A549 (cell line): ENCODE data around the gene INPP5A. TPM values are rescaled to one million over a fixed set of nuclear protein-coding genes. Genes with fewer than 3 reads are reported as not detected.

Experiments used
- ATAC-seq, 2 experiments: fragments of 200-7000 bp in 1 of 2; fragments of >200 bp in 1 of 2; cut with Nextera tagmentation in 1 of 2; cut with Tn5 transposase in 1 of 2; 3 replicates each; pipeline versions ENCODE4 v1.8.0 to v1.9.1; 2018 to 2020; ENCODE audit warnings: mild to moderate bottlenecking in 1 of 2, moderate library complexity in 1 of 2
- CTCF ChIA-PET: fragments of 300-600 bp; sonication (Branson Sonifier 250); formaldehyde crosslinking; extraction: SDS; loops from one replicate; lab custom pipeline; 2021; ENCODE audit warnings: antibody characterized with exemption, inconsistent platforms; lab: Yijun Ruan, JAX
- POLR2A ChIA-PET: fragments of 350-600 bp; formaldehyde crosslinking; extraction: SDS; loops from one replicate; lab custom pipeline; 2021; ENCODE audit warnings: antibody characterized with exemption, inconsistent platforms; lab: Yijun Ruan, JAX
- DNase-seq, 2 experiments: peaks; one replicate each; pipeline versions ENCODE4 v3.0.0 to v3.0.0-alpha.2; 2011 to 2016; ENCODE audit warnings: low read depth in 1 of 2, low spot score in 1 of 2
- FAIRE-seq: peaks from 2 replicates; lab custom pipeline; 2011; peaks lifted over from hg19 to GRCh38; lab: Jason Lieb, UNC
- H3K27ac ChIP-seq, 2 experiments: fragments of >200 bp; sonication (Bioruptor Twin); formaldehyde crosslinking; 3 replicates each; pipeline ENCODE4 v1.5.1; 2016 to 2017
- H3K4me1 ChIP-seq: fragments of >200 bp; sonication (Bioruptor Twin); formaldehyde crosslinking; 3 replicates; pipeline ENCODE4 v1.6.1; 2016
- H3K4me2 ChIP-seq: fragments of >200 bp; sonication (Bioruptor Twin); formaldehyde crosslinking; 3 replicates; pipeline ENCODE4 v1.6.1; 2016
- H3K4me3 ChIP-seq: fragments of >200 bp; sonication (Bioruptor Twin); formaldehyde crosslinking; 3 replicates; pipeline ENCODE4 v1.5.1; 2016
- H3K9me3 ChIP-seq: fragments of >200 bp; sonication (Bioruptor Twin); formaldehyde crosslinking; 3 replicates; pipeline ENCODE4 v1.6.1; 2016
- BHLHE40 ChIP-seq: IDR thresholded peaks from 2 replicates; pipeline ENCODE4 v1.6.1; 2012; ENCODE audit warnings: low read depth, low read length, inconsistent platforms
- CEBPB ChIP-seq, 2 experiments: fragments of >200 bp in 1 of 2; sonication (Bioruptor Twin) in 1 of 2; formaldehyde crosslinking in 1 of 2; IDR thresholded peaks; 2 replicates each; pipeline ENCODE4 v1.6.1; 2012 to 2016
- CHD2 ChIP-seq: fragments of 150-350 bp; IDR thresholded peaks from 2 replicates; pipeline ENCODE4 v1.6.1; 2014; ENCODE audit warnings: low read length; ENCODE audit not compliant: partially characterized antibody
- EHF ChIP-seq: fragments of 250-450 bp; sonication (Bioruptor Pico); IDR thresholded peaks from 2 replicates; pipeline ENCODE4 v1.5.0; 2020; ENCODE audit warnings: mild to moderate bottlenecking
- ESRRA ChIP-seq: fragments of 150-350 bp; IDR thresholded peaks from 2 replicates; pipeline ENCODE4 v1.6.1; 2014; ENCODE audit warnings: mild to moderate bottlenecking, low read length, borderline replicate concordance
- FOXS1 ChIP-seq: fragments of 250-450 bp; sonication (Bioruptor Pico); IDR thresholded peaks from 2 replicates; pipeline ENCODE4 v1.5.0; 2020; ENCODE audit warnings: mild to moderate bottlenecking, moderate library complexity
- GATA3 ChIP-seq: IDR thresholded peaks from 2 replicates; pipeline ENCODE4 v1.6.1; 2012; ENCODE audit warnings: borderline replicate concordance
- HOXA7 ChIP-seq: fragments of 250-450 bp; sonication (Bioruptor Pico); IDR thresholded peaks from 2 replicates; pipeline ENCODE4 v1.5.0; 2020; ENCODE audit warnings: mild to moderate bottlenecking, moderate library complexity
- HOXB13 ChIP-seq: fragments of 250-450 bp; sonication (Bioruptor Pico); IDR thresholded peaks from 2 replicates; pipeline ENCODE4 v1.5.0; 2020; ENCODE audit warnings: low read depth, mild to moderate bottlenecking, moderate library complexity
- HOXB5 ChIP-seq: fragments of 250-450 bp; sonication (Bioruptor Pico); IDR thresholded peaks from 2 replicates; pipeline ENCODE4 v1.5.0; 2020; ENCODE audit warnings: mild to moderate bottlenecking, moderate library complexity
- JUN ChIP-seq, 2 experiments: fragments of >200 bp; sonication (Bioruptor Twin); formaldehyde crosslinking; IDR thresholded peaks; 2 replicates in 1 of 2; 3 replicates in 1 of 2; pipeline ENCODE4 v1.6.1; 2016 to 2017
- KDM1A ChIP-seq: fragments of 200-600 bp; sonication (generic); IDR thresholded peaks from 2 replicates; pipeline ENCODE4 v1.6.1; 2016; ENCODE audit warnings: low read depth, mild to moderate bottlenecking
- KDM5A ChIP-seq: fragments of 200-600 bp; sonication (generic); IDR thresholded peaks from 2 replicates; pipeline ENCODE4 v1.6.1; 2016; ENCODE audit warnings: antibody characterized with exemption, mild to moderate bottlenecking
- MAFK ChIP-seq: fragments of 450-650 bp; IDR thresholded peaks from 2 replicates; pipeline ENCODE4 v1.6.1; 2014; ENCODE audit not compliant: partially characterized antibody
- MAZ ChIP-seq: fragments of 150-350 bp; IDR thresholded peaks from 2 replicates; pipeline ENCODE4 v1.6.1; 2014; ENCODE audit warnings: antibody characterized with exemption, low read depth, low read length, borderline replicate concordance
- MYC ChIP-seq: IDR thresholded peaks from 2 replicates; pipeline ENCODE4 v1.6.1; 2012; ENCODE audit warnings: mild to moderate bottlenecking, inconsistent platforms, low read length, improper control_type of control experiment, borderline replicate concordance
- NFE2L2 ChIP-seq: fragments of 150-350 bp; conservative IDR thresholded peaks from 2 replicates; pipeline ENCODE4 v1.6.1; 2014; ENCODE audit warnings: low read length
- NPAS2 ChIP-seq: fragments of 250-450 bp; sonication (Bioruptor Pico); IDR thresholded peaks from 2 replicates; pipeline ENCODE4 v1.8.0; 2022; ENCODE audit warnings: mild to moderate bottlenecking, moderate library complexity, borderline replicate concordance
- PHF8 ChIP-seq: fragments of 200-600 bp; sonication (generic); IDR thresholded peaks from 2 replicates; pipeline ENCODE4 v1.6.1; 2016; ENCODE audit warnings: low read depth, mild to moderate bottlenecking, antibody characterized with exemption, moderate library complexity, borderline replicate concordance
- RCOR1 ChIP-seq: fragments of 150-350 bp; IDR thresholded peaks from 2 replicates; pipeline ENCODE4 v1.6.1; 2014; ENCODE audit warnings: antibody characterized with exemption, low read length, low read depth
- RFX5 ChIP-seq: fragments of 450-650 bp; IDR thresholded peaks from 2 replicates; pipeline ENCODE4 v1.7.1; 2014; ENCODE audit warnings: antibody characterized with exemption, mild to moderate bottlenecking, moderate library complexity
- RNF2 ChIP-seq: fragments of 200-600 bp; sonication (generic); IDR thresholded peaks from 2 replicates; pipeline ENCODE4 v1.6.1; 2016; ENCODE audit warnings: low read depth, mild to moderate bottlenecking, antibody characterized with exemption, moderate library complexity, borderline replicate concordance
- TP53 ChIP-seq: fragments of 250-450 bp; sonication (Bioruptor Pico); IDR thresholded peaks from 2 replicates; pipeline ENCODE4 v1.5.0; 2021; ENCODE audit warnings: mild to moderate bottlenecking, moderate library complexity
- ZC3H11A ChIP-seq: fragments of 450-650 bp; IDR thresholded peaks from 2 replicates; pipeline ENCODE4 v1.6.1; 2014; ENCODE audit warnings: antibody characterized with exemption, mild to moderate bottlenecking
- WGBS: methylation state at CpG from one replicate; pipeline ENCODE4 v1.1.6; 2017; ENCODE audit errors: missing lambda C conversion rate; 5-methylcytosine and 5-hydroxymethylcytosine counted together
- polyA plus RNA-seq, 4 experiments: library from polyadenylated mRNA; depleted of rRNA in 3 of 4; stranded (reverse); fragments of >200 nt; fragmentation: RNase III in 1 of 4; extraction: RNeasy Plus Mini Kit Qiagen cat#74134 plus additional on column Dnase treatment in 1 of 4; gene quantifications; 2 replicates in 3 of 4; 3 replicates in 1 of 4; pipeline ENCODE4 v1.2.3, GENCODE V29; 2011 to 2017
- TF ChIP-seq, protein P1 (sequence below): IDR thresholded peaks from 2 replicates; pipeline ENCODE4 v1.6.1; 2012; ENCODE audit warnings: low read depth, borderline replicate concordance
- TF ChIP-seq, protein P2 (sequence below): fragments of 150-350 bp; IDR thresholded peaks from 2 replicates; pipeline ENCODE4 v1.6.1; 2014; ENCODE audit warnings: low read depth, mild to moderate bottlenecking, low read length
- TF ChIP-seq, protein P3 (sequence below): fragments of 250-450 bp; sonication (Bioruptor Pico); IDR thresholded peaks from 2 replicates; pipeline ENCODE4 v1.5.0; 2020; ENCODE audit warnings: low read depth, mild to moderate bottlenecking, moderate library complexity
- TF ChIP-seq, protein P4 (sequence below): fragments of >200 bp; sonication (Bioruptor Twin); formaldehyde crosslinking; IDR thresholded peaks from 3 replicates; pipeline ENCODE4 v1.6.1; 2016
- TF ChIP-seq, protein P5 (sequence below): fragments of 250-450 bp; sonication (Bioruptor Pico); IDR thresholded peaks from 2 replicates; pipeline ENCODE4 v1.5.0; 2021; ENCODE audit warnings: mild to moderate bottlenecking, moderate library complexity, borderline replicate concordance

INPP5A gene
- polyA plus RNA-seq, 2 of the 4 experiments (the other 2 are of a cell fraction): 13.7 to 15.1 TPM

DNA sequence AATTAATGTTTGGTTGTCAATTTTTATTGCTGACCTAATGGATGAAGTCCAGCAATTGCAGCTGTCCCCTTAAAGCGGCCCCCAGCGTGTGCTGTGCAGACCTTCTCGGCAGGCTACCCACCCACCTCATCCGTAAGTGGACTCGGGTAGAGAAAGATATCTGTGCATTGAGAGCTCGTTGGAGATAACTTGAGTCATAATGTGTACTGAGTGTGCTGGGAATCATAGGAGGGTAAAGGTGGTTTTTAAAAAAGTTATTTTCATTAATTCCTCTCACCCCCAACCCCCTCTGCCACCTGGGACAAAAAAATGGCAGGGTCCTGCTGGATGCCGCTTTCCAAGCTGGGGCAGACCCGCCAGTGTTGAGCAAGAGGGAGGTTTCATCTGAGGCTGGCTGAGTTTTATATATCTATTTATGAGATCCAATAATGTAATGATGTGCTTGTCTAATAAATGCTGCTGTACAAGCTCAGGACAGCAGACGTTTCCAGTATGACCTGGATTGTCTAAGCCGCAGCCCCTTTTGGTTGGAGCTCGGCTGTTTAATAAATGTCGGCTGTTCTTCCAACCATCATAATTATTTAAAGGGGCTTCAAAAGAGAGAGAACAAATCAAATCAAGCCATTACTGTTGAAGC is 129.2 kb downstream of the INPP5A start:
- FAIRE-seq (no peak), ATAC-seq (peak in 1 of 2 experiments; percentile 25; a peak in 3 of 6 replicates)
- Histone ChIP-seq H3K9me3 (no peaks in the 10 kb centered on the region), H3K4me1 (peaks cover 31% of the 10 kb centered on the region), H3K4me2 (peak overlapping the region; percentile 75), H3K27ac (peak overlapping the region; percentile 65 to 84), H3K4me3 (no peak overlapping the region)
- ChIA-PET POLR2A (no interaction called here), CTCF (interaction anchor here (1.0 to 7.1 kb wide), 3 partner anchors 12 to 273 kb away, joined by 3 to 61 read pairs (median 4); no protein-coding TSS in a partner anchor)
- 81% methylated on average over 12 of the region's 12 CpGs for WGBS
- TF ChIP-seq CEBPB (IDR thresholded peaks at IDR 0.05): no peak
- no peak for TF ChIP-seq HOXB13 (CRISPR knock-in tag)
- TF ChIP-seq, protein P1, sequence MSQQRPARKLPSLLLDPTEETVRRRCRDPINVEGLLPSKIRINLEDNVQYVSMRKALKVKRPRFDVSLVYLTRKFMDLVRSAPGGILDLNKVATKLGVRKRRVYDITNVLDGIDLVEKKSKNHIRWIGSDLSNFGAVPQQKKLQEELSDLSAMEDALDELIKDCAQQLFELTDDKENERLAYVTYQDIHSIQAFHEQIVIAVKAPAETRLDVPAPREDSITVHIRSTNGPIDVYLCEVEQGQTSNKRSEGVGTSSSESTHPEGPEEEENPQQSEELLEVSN: no peak
- TF ChIP-seq RFX5: no peak
- TF ChIP-seq TP53: no peak
- TF ChIP-seq MAZ: no peak
- TF ChIP-seq, protein P2, sequence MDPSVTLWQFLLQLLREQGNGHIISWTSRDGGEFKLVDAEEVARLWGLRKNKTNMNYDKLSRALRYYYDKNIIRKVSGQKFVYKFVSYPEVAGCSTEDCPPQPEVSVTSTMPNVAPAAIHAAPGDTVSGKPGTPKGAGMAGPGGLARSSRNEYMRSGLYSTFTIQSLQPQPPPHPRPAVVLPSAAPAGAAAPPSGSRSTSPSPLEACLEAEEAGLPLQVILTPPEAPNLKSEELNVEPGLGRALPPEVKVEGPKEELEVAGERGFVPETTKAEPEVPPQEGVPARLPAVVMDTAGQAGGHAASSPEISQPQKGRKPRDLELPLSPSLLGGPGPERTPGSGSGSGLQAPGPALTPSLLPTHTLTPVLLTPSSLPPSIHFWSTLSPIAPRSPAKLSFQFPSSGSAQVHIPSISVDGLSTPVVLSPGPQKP: no peak
- TF ChIP-seq HOXB5 (CRISPR knock-in tag): no peak
- TF ChIP-seq JUN (IDR thresholded peaks at IDR 0.05): no peak
- TF ChIP-seq CHD2: no peak
- no peak for TF ChIP-seq NFE2L2
- no peak for TF ChIP-seq NPAS2 (CRISPR knock-in tag)
- no peak for TF ChIP-seq KDM1A
- TF ChIP-seq FOXS1 (CRISPR knock-in tag): no peak
- TF ChIP-seq PHF8: no peak
- TF ChIP-seq, all 56 proteins: peak for 0
- peak in 1 of 2 experiments; percentile 28 for DNase-seq

DNA sequence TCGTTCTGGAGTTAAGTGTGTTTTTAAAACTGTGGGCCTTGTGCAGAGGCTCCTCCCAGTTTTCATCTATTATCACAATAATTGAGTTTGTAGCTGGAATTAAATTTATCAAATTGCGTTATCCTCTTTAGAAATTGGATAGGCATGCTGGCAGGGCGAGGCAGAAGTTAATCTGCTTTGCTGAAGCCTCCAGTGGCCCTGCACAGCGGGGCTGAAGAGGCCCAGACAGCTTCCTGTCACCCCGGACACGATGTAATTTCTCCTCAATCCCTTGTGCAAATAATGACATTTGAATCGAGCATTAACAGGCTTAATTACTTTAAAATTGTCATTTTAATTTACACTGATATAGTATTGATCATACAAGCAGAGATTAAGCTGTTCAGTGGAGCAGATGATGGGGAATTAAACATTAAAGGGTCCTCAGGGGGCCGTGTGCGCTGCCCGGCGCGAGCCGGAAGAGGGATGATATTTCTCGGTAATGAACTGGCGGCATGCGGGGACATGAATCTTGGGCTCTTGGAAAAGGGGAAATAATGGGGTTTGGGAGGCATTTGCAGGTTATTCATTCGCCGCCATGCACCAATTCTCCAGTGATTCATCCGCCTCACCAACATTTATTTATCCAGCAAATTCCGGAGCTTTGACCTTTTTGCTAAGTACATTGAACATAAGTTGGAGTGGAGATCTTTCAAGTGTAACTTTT is 129.9 kb downstream of the INPP5A start:
- ATAC-seq (peak in 1 of 2 experiments; percentile 51; a peak in 3 of 6 replicates), FAIRE-seq (no peak), DNase-seq (peak; percentile 31 to 39)
- 37% methylated on average over 20 of the region's 20 CpGs for WGBS
- TF ChIP-seq RFX5 (no peak), ESRRA (no peak), MAFK (no peak), ZC3H11A (no peak), NPAS2 (CRISPR knock-in tag) (no peak), BHLHE40 (no peak), MYC (no peak), HOXA7 (CRISPR knock-in tag) (no peak), RCOR1 (no peak), GATA3 (no peak), JUN (IDR thresholded peaks at IDR 0.05) (no peak), KDM5A (no peak), FOXS1 (CRISPR knock-in tag) (no peak), RNF2 (no peak), EHF (CRISPR knock-in tag) (no peak), HOXB5 (CRISPR knock-in tag) (no peak)
- TF ChIP-seq, protein P3, sequence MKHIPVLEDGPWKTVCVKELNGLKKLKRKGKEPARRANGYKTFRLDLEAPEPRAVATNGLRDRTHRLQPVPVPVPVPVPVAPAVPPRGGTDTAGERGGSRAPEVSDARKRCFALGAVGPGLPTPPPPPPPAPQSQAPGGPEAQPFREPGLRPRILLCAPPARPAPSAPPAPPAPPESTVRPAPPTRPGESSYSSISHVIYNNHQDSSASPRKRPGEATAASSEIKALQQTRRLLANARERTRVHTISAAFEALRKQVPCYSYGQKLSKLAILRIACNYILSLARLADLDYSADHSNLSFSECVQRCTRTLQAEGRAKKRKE (CRISPR knock-in tag): no peak
- TF ChIP-seq, protein P4, sequence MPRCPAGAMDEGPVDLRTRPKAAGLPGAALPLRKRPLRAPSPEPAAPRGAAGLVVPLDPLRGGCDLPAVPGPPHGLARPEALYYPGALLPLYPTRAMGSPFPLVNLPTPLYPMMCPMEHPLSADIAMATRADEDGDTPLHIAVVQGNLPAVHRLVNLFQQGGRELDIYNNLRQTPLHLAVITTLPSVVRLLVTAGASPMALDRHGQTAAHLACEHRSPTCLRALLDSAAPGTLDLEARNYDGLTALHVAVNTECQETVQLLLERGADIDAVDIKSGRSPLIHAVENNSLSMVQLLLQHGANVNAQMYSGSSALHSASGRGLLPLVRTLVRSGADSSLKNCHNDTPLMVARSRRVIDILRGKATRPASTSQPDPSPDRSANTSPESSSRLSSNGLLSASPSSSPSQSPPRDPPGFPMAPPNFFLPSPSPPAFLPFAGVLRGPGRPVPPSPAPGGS: no peak
- TF ChIP-seq, protein P5, sequence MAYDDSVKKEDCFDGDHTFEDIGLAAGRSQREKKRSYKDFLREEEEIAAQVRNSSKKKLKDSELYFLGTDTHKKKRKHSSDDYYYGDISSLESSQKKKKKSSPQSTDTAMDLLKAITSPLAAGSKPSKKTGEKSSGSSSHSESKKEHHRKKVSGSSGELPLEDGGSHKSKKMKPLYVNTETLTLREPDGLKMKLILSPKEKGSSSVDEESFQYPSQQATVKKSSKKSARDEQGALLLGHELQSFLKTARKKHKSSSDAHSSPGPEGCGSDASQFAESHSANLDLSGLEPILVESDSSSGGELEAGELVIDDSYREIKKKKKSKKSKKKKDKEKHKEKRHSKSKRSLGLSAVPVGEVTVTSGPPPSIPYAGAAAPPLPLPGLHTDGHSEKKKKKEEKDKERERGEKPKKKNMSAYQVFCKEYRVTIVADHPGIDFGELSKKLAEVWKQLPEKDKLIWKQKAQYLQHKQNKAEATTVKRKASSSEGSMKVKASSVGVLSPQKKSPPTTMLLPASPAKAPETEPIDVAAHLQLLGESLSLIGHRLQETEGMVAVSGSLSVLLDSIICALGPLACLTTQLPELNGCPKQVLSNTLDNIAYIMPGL (CRISPR knock-in tag): no peak
- ChIA-PET POLR2A (no interaction called here), CTCF (interaction anchor here (1.0 to 7.1 kb wide), 3 partner anchors 13 to 273 kb away, joined by 3 to 61 read pairs (median 4); no protein-coding TSS in a partner anchor)
- Histone ChIP-seq H3K4me3 (no peak overlapping the region), H3K4me1 (peaks cover 31% of the 10 kb centered on the region), H3K4me2 (peak overlapping the region; percentile 75), H3K27ac (peak overlapping the region; percentile 65 to 84), H3K9me3 (no peaks in the 10 kb centered on the region)
